Neural cell (in vitro differentiated cells): ENCODE measurements around the gene STARD10. TPM values are rescaled to one million over a fixed set of nuclear protein-coding genes. Genes with fewer than 3 reads are reported as not detected.

ENCODE experiments used
- H2AFZ ChIP-seq: fragments of 200-600, 300-800 bp; sonication (generic), shearing (Covaris generic); 2 replicates; pipeline ENCODE4 v1.6.0; 2014; ENCODE audit warnings: low read depth, mild to moderate bottlenecking, antibody characterized with exemption, low read length, moderate library complexity
- H3F3A ChIP-seq: fragments of 200-600 bp; shearing (Covaris generic); 2 replicates; pipeline ENCODE4 v1.6.1; 2016; ENCODE audit warnings: mild to moderate bottlenecking, moderate library complexity, mixed read lengths, antibody characterized with exemption, low read length; ENCODE audit not compliant: insufficient read depth, poor library complexity, severe bottlenecking
- H3K27ac ChIP-seq: fragments of 200-600, 300-800 bp; sonication (generic), shearing (Covaris generic); 2 replicates; pipeline ENCODE4 v1.5.1; 2014; ENCODE audit warnings: mild to moderate bottlenecking, low read length, moderate library complexity
- H3K27me3 ChIP-seq: fragments of 300-800, 200-600 bp; sonication (generic), shearing (Covaris generic); 2 replicates; pipeline ENCODE4 v1.6.0; 2014; ENCODE audit warnings: mild to moderate bottlenecking, low read depth, low read length, moderate library complexity; ENCODE audit not compliant: insufficient read depth
- H3K36me3 ChIP-seq: fragments of 300-800, 200-600 bp; sonication (generic), shearing (Covaris generic); 2 replicates; pipeline ENCODE4 v1.5.1; 2014; ENCODE audit warnings: mild to moderate bottlenecking, antibody characterized with exemption, low read length, moderate library complexity; ENCODE audit not compliant: insufficient read depth
- H3K4me2 ChIP-seq: fragments of 300-800, 200-600 bp; sonication (generic), shearing (Covaris generic); 2 replicates; pipeline ENCODE4 v1.6.0; 2014; ENCODE audit warnings: mild to moderate bottlenecking, low read length
- H3K4me3 ChIP-seq: fragments of 300-800, 200-600 bp; sonication (generic), shearing (Covaris generic); 2 replicates; pipeline ENCODE4 v1.5.1; 2014; ENCODE audit warnings: mild to moderate bottlenecking, low read length, moderate library complexity
- H3K79me2 ChIP-seq: fragments of 200-600 bp; shearing (Covaris generic); replicated peaks from 2 replicates; pipeline ENCODE4 v1.6.0; 2014; ENCODE audit warnings: mild to moderate bottlenecking, low read length, moderate library complexity; ENCODE audit not compliant: insufficient read depth
- H3K9ac ChIP-seq: fragments of 300-800, 200-600 bp; sonication (generic), shearing (Covaris generic); 2 replicates; pipeline ENCODE4 v1.6.1; 2016; ENCODE audit warnings: mild to moderate bottlenecking, low read length, mixed read lengths
- H3K9me2 ChIP-seq: fragments of 200-600 bp; shearing (Covaris generic); 2 replicates; pipeline ENCODE4 v1.6.1; 2016; ENCODE audit warnings: mild to moderate bottlenecking, low read length, mixed read lengths; ENCODE audit not compliant: insufficient read depth
- H3K9me3 ChIP-seq: fragments of 200-600, 300-800 bp; sonication (generic), shearing (Covaris generic); 2 replicates; pipeline ENCODE4 v1.6.1; 2016; ENCODE audit warnings: mild to moderate bottlenecking, mixed run types, low read length, moderate library complexity, mixed read lengths
- H4K20me1 ChIP-seq: fragments of 200-600 bp; shearing (Covaris generic); 2 replicates; pipeline ENCODE4 v1.6.1; 2016; ENCODE audit warnings: mild to moderate bottlenecking, mixed run types; ENCODE audit not compliant: insufficient read depth
- CTCF ChIP-seq: fragments of 450-650 bp; IDR thresholded peaks from 2 replicates; pipeline ENCODE4 v1.5.1; 2014; ENCODE audit warnings: antibody characterized with exemption, mild to moderate bottlenecking, moderate library complexity; ENCODE audit not compliant: poor library complexity, severe bottlenecking
- EP300 ChIP-seq: fragments of 450-650 bp; conservative IDR thresholded peaks from 2 replicates; pipeline ENCODE4 v1.6.1; 2014; ENCODE audit warnings: antibody characterized with exemption, mild to moderate bottlenecking, moderate library complexity; ENCODE audit not compliant: poor library complexity, severe bottlenecking
- EZH2 ChIP-seq: fragments of 200-600, 300-800 bp; shearing (Covaris generic), sonication (generic); IDR thresholded peaks from 2 replicates; pipeline ENCODE4 v1.6.1; 2014; ENCODE audit warnings: antibody characterized with exemption, low read length, borderline replicate concordance, mild to moderate bottlenecking; ENCODE audit not compliant: insufficient read depth, poor library complexity, severe bottlenecking
- MXI1 ChIP-seq: fragments of 450-650 bp; conservative IDR thresholded peaks from 2 replicates; pipeline ENCODE4 v1.6.1; 2014; ENCODE audit warnings: antibody characterized with exemption, mild to moderate bottlenecking; ENCODE audit not compliant: poor library complexity, severe bottlenecking
- POLR2AphosphoS5 ChIP-seq: IDR thresholded peaks from 2 replicates; pipeline ENCODE4 v1.6.1; 2012
- RAD21 ChIP-seq: fragments of 450-650 bp; conservative IDR thresholded peaks from 2 replicates; pipeline ENCODE4 v1.6.1; 2014; ENCODE audit warnings: antibody characterized with exemption, mild to moderate bottlenecking, moderate library complexity
- REST ChIP-seq: IDR thresholded peaks from 2 replicates; pipeline ENCODE4 v1.6.1; 2012; ENCODE audit warnings: borderline replicate concordance
- SMC3 ChIP-seq: fragments of 450-650 bp; conservative IDR thresholded peaks from 2 replicates; pipeline ENCODE4 v1.6.1; 2014; ENCODE audit warnings: antibody characterized with exemption, mild to moderate bottlenecking, moderate library complexity; ENCODE audit not compliant: poor library complexity
- TAF1 ChIP-seq: IDR thresholded peaks from 2 replicates; pipeline ENCODE4 v1.6.1; 2012; ENCODE audit warnings: low read depth
- polyA plus RNA-seq: library from polyadenylated mRNA; depleted of rRNA; stranded (reverse); fragments of >200 nt; gene quantifications from 2 replicates; pipeline ENCODE4 v1.2.3, GENCODE V29; 2014

STARD10 gene
- polyA plus RNA-seq, 1 donor from 2014 or later, result 29.0 TPM

GRCh38 chr11:72776844-72777754 lies 16.7 kb downstream of the STARD10 start:
- Histone ChIP-seq H3K36me3 (no peaks in the 10 kb centered on the region), H3K9me3 (no peaks in the 10 kb centered on the region), H3K9me2 (no peaks in the 10 kb centered on the region), H4K20me1 (no peaks in the 10 kb centered on the region), H3K27me3 (peaks cover 5% of the 10 kb centered on the region), H3K9ac (no peak overlapping the region), H3F3A (no peaks in the 10 kb centered on the region), H3K79me2 (no peaks in the 10 kb centered on the region), H3K27ac (no peak overlapping the region), H3K4me2 (no peak overlapping the region), H2AFZ (no peak overlapping the region), H3K4me3 (no peak overlapping the region)
- TF ChIP-seq SMC3 (no peak), EZH2 (no peak), CTCF (no peak), EP300 (no peak), RAD21 (no peak), REST (no peak), TAF1 (no peak), POLR2AphosphoS5 (no peak), MXI1 (no peak)

GRCh38 chr11:72776117-72776843 lies 17.6 kb downstream of the STARD10 start:
- H3K9ac ChIP-seq, result no peak overlapping the region
- TF ChIP-seq MXI1, result no peak
- TF ChIP-seq EP300, result no peak
- TF ChIP-seq CTCF, result no peak
- TF ChIP-seq TAF1, result no peak
- no peak for TF ChIP-seq POLR2AphosphoS5
- no peak for TF ChIP-seq RAD21
- TF ChIP-seq REST, result no peak
- no peak for TF ChIP-seq SMC3
- TF ChIP-seq EZH2, result no peak
- no peak overlapping the region for H3K4me3 ChIP-seq
- no peaks in the 10 kb centered on the region for H3K36me3 ChIP-seq
- no peak overlapping the region for H3K4me2 ChIP-seq
- H3K27me3 ChIP-seq, result peaks cover 4% of the 10 kb centered on the region
- no peaks in the 10 kb centered on the region for H3K9me3 ChIP-seq
- no peaks in the 10 kb centered on the region for H3F3A ChIP-seq
- no peaks in the 10 kb centered on the region for H4K20me1 ChIP-seq
- no peak overlapping the region for H3K27ac ChIP-seq
- no peaks in the 10 kb centered on the region for H3K9me2 ChIP-seq
- no peak overlapping the region for H2AFZ ChIP-seq
- no peaks in the 10 kb centered on the region for H3K79me2 ChIP-seq
